EL (cell line): ENCODE results near the gene TGM3.
"Not testable (repeated sequence)": the region's sequence is repeated elsewhere in the genome, so short reads cannot be mapped to it uniquely, and the experiment has no call there.

ENCODE experiments used
- DNase-seq: peaks from one replicate; pipeline ENCODE4 v3.0.0-alpha.2; 2016

TGM3 gene

GRCh38 chr20:2295886-2296515 lies at the start of gene TGM3:
TSS of gene TGM3 (plus strand) at chr20:2296001. CDS start at chr20:2296064, 63 bp downstream.
- DNase-seq, result no peak

- no peak for DNase-seq
Observed at GRCh38 chr20:2246069-2246491, 49.7 kb upstream of the TGM3 start.

DNA sequence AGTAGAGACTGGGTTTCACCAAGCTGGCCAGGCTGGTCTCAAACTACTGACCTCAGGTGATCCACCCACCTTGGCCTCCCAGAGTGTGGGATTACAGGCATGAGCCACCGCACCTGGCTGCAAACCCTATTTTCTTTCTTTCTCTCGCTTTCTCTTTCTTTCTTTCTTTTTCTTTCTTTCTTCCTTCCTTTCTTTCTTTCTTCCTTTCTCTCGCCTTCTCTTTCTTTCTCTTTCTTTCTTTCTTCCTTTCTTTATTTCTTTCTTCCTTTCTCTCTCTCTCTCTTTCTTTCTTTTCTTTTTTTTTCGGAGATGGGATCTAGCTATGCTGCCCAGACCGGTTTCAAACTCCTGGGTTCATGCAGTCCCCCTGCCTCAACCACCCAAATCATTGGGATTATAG lies 47.0 kb upstream of the TGM3 start:
- DNase-seq, result no peak

DNA sequence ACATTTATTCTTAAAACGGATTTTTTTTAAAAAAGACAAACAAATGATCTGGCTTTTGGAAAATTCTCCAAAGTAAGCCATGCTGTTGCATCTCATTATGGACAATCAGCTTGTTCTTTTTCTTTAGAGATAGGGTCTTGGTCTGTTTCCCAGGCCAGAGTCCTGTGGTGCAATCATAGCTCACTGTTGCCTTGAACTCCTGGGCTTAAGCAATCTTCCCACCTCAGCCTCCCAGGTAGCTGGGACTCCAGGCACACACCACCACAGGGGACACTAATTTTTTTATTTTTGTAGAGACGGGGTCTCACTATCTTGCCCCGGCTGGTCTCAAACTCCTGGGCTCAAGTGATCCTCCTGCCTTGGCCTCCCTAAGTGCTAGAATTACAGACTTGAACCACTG lies 45.9 kb upstream of the TGM3 start:
- DNase-seq, result no peak

- no peak for DNase-seq
Observed at GRCh38 chr20:2252419-2252997, 43.3 kb upstream of the TGM3 start.

DNA sequence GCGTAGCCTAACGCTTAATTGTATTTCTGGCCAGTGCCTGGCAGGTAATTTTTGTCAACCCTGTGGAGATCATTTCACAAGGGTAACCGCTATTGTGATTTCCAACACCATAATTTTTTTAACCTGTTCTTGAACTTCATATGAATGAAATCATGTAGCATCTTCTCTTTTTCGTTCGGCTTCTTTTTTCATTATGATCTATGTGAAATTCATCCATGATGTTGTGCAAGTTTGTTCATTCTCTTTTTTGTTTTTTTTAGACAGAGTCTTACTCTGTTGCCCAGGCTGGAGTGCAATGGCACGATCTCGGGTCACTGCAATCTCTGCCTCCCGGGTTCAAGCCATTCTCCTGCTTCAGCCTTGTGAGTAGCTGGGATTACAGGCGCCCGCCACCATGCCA lies 42.5 kb upstream of the TGM3 start:
- DNase-seq, result no peak

DNA sequence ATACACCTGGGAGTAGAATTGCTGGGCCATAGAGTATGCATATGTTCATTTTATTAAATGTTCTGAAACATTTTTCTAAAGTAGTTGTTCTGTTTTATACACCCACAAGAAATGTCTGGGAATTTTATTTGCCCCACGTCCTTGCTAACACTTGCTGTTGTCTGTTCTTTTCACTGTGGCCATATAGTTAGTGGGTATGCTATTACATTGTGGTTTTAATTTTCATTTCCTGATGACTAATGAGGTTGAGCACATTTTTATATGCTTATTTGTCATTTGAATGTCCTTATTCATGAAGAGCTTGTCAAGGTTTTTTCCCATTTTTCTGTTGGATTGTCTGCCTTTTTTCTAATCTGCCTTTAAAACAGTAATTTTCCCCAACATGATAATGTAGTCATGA lies 41.5 kb upstream of the TGM3 start:
- peak; percentile 8 for DNase-seq

- no peak for DNase-seq
Observed at GRCh38 chr20:2255926-2256531, 39.8 kb upstream of the TGM3 start.

- DNase-seq, result no peak
Observed at GRCh38 chr20:2259731-2260130, 36.1 kb upstream of the TGM3 start.

DNA sequence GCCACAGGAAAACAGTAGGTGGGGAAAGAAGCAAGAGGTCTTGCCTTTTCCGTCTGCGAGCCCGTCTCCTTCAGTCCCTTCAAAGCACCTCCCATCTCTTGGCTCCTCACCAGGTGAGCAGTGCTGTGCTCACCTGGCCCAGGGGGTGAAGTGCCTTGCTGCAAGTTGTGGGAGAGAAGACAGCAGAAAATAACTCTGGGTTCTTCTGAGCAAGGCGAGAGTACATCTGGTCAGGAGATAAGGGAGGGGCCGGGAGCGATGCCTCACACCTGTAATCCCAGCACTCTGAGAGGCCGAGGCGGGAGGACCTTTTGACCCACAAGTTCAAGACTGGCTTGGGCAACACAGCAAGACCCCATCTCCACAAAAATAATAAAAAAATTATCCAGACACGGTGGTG lies 35.6 kb upstream of the TGM3 start:
- no peak for DNase-seq

GRCh38 chr20:2261046-2261485 lies 34.7 kb upstream of the TGM3 start:
- DNase-seq, result no peak

DNA sequence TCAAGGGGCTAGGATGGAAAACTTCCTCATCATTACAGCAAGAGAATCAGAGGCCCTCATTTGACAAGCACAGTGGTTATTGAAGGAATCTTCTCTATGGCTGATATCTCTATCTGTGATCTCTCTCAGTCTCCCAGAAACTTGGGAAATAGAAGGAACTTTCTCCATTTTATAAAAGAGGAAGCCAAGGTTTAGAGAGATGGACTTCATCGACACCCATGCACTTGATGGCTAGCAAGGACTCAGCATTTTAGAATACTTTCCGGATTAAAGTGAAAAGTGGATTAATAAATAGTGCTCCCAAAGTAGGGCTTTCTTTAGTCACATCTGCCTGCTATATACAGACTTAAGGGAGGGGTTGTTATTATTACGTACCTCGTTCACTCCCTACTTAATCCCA lies 34.2 kb upstream of the TGM3 start:
- DNase-seq, result no peak

DNA sequence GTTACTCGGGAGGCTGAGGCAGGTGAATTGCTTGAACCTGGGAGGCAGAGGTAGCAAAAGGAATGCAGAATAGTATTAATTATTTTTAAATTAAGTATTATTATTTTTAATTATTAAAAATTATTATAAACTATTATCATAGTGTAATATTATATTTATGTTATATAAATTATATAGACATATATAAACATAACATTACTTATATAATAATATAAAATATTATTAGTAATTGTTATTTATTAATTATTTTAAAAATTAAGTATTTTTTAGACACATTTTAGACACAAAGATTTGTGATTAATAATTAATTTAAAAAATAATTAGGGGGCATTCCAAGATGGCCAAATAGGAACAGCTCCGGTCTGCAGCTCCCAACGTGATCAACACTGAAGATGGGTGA lies 31.7 kb upstream of the TGM3 start:
- DNase-seq, result no peak

GRCh38 chr20:2264621-2265374 lies 31.0 kb upstream of the TGM3 start:
- DNase-seq, result not testable (repeated sequence)

GRCh38 chr20:2273634-2274302 lies 22.0 kb upstream of the TGM3 start:
- no peak for DNase-seq

DNA sequence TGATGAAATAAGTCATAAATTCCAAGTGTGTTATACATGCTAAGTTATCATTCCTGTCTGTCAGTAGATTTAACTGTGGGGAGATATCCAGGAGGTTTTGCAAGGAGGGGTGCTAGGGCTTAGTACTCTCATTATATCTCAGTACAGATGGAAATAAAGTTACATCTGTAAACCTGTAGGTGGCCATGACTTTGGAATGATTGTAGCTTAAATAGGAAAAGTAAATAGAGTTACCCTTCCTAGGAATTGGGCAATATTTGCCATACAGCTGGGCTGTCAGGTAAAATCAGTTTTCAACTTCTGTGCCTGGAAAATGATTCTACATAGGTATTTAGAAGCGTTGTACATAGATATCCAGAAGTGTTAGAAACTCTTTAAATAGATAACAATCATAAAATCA lies 19.8 kb upstream of the TGM3 start:
- no peak for DNase-seq

DNA sequence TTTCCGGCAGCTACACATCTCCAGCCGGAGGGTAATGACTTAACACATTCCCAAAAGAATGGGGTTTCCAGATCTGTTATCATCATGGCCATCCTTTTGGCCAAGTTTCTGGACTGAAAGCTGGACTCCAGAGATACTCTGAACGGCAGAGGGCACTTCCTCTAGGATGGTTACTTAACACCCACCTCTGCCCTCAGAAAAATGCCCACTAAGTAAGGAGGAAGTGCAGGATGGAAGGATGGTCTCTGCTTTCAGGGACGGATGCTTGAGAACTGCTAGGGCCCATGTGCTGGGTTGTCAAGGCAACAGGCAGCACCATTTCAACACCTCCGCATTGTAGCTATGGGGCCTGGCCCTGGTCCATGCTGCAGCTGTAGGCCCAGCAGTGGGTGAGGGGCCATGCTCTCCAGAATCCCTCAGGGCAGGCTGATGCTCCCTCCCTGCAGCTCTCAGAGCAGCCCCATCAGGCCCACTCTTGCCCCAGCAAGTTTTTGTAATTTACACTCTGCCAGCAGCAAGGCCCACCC lies 16.5 kb upstream of the TGM3 start:
- no peak for DNase-seq

DNA sequence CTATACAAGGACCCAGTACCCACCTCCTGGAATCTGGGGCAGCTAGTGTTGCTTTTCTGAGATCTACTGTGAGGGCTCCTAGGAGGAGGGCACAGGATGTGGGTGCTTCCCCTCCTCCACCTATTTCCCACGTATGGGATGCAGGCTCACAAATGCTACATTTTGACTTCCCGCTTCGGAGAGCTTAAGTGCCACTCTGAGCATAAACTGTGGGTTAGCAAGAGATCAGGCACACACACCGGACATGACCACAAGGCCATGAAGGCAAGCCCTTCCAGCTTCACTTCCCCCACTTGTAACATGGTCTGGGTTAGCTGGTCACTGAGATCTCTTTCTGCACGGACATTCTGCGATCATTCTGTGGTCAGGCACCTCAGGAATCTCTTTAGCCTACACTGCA lies 15.7 kb upstream of the TGM3 start:
- DNase-seq, result no peak

- no peak for DNase-seq
Observed at GRCh38 chr20:2281563-2281962, 14.2 kb upstream of the TGM3 start.

- DNase-seq, result no peak
Observed at GRCh38 chr20:2282181-2282580, 13.6 kb upstream of the TGM3 start.

GRCh38 chr20:2283706-2284423 lies 11.9 kb upstream of the TGM3 start:
- DNase-seq, result peak; percentile 61

DNA sequence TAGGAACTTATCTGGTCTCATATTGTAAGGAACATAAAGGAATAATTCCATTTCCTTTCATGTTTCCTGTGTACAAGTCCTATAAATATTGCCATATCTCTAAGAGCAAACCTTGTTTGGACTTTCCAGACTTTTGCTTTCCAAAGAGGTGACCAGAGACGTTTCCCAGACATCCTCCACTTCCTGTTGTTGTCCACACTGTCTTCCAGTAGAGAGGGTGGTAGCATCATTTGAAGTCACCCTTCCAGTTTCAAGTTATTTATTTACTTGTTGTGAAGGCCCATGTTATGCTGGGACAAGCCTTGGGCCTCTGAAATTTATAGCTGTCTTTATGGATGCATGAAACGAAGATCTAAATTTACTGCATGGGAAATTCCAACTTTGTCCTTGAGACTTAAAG lies 10.6 kb upstream of the TGM3 start:
- DNase-seq, result no peak
